Measurements from ENCODE around the gene RNF10.
"Not testable (repeated sequence)": the region's sequence is repeated elsewhere in the genome, so short reads cannot be mapped to it uniquely, and the experiment has no call there.

RNF10 gene

GRCh38 chr12:120522568-120522967, 11.6 kb upstream of the RNF10 start:
- Histone ChIP-seq H3F3A (ENCODE audit: control insufficient read depth, insufficient read depth) (peaks cover 6% of the 10 kb centered on the region; the same call in 1 of the 2 replicates), H3K27ac (ENCODE audit: low read depth, low read length) (no peak overlapping the region), H3K4me1 (ENCODE audit: control insufficient read depth, low read length) (no peaks in the 10 kb centered on the region), H3K4me2 (ENCODE audit: low read length) (no peak overlapping the region), H3K36me3 (ENCODE audit: control insufficient read depth, low read length) (peaks cover 13% of the 10 kb centered on the region), H3K9me2 (replicated peaks; ENCODE audit: control insufficient read depth, low read length) (no peaks in the 10 kb centered on the region), H3K4me3 (ENCODE audit: low read length) (no peak overlapping the region), H3K9me3 (ENCODE audit: control insufficient read depth, insufficient read depth, low read length) (no peaks in the 10 kb centered on the region), H3K27me3 (ENCODE audit: control insufficient read depth, low read length) (no peaks in the 10 kb centered on the region), H4K20me1 (ENCODE audit: control insufficient read depth, insufficient read depth, low read depth, low read length) (no peaks in the 10 kb centered on the region), H3K79me2 (ENCODE audit: control insufficient read depth, low read length) (peaks cover 6% of the 10 kb centered on the region)
- TF ChIP-seq CTCF (IDR thresholded peaks at IDR 0.05; ENCODE audit: low read depth, low read length, poor library complexity, severe bottlenecking) (no peak), EZH2phosphoT487 (IDR thresholded peaks at IDR 0.05; ENCODE audit: borderline replicate concordance, low read length) (no peak)

- peak within 1 kb of the TSS; percentile 86 for H3K4me3 ChIP-seq (ENCODE audit: low read length)
- no peaks in the 10 kb centered on the region for H3K9me3 ChIP-seq (ENCODE audit: control insufficient read depth, insufficient read depth, low read length)
- TF ChIP-seq CTCF (IDR thresholded peaks at IDR 0.05; ENCODE audit: low read depth, low read length, poor library complexity, severe bottlenecking) (no peak), EZH2phosphoT487 (IDR thresholded peaks at IDR 0.05; ENCODE audit: borderline replicate concordance, low read length) (no peak)
- H4K20me1 ChIP-seq (ENCODE audit: control insufficient read depth, insufficient read depth, low read depth, low read length): no peaks in the 10 kb centered on the region
- H3K79me2 ChIP-seq (ENCODE audit: control insufficient read depth, low read length): peaks cover 15% of the 10 kb centered on the region
- H3K9me2 ChIP-seq (replicated peaks; ENCODE audit: control insufficient read depth, low read length): no peaks in the 10 kb centered on the region
- peaks cover 5% of the 10 kb centered on the region; the same call in 1 of the 2 replicates for H3K36me3 ChIP-seq (ENCODE audit: control insufficient read depth, low read length)
- peaks cover 6% of the 10 kb centered on the region; the same call in 1 of the 2 replicates for H3F3A ChIP-seq (ENCODE audit: control insufficient read depth, insufficient read depth)
- H3K4me2 ChIP-seq (ENCODE audit: low read length): peak within 1 kb of the TSS; percentile 78
- no peaks in the 10 kb centered on the region for H3K27me3 ChIP-seq (ENCODE audit: control insufficient read depth, low read length)
- H3K27ac ChIP-seq (ENCODE audit: low read depth, low read length): peak within 1 kb of the TSS; percentile 43
- H3K4me1 ChIP-seq (ENCODE audit: control insufficient read depth, low read length): peaks cover 26% of the 10 kb centered on the region
Observed at GRCh38 chr12:120528861-120529525, 5.2 kb upstream of the RNF10 start, which contains the start of gene COQ5. TSS of gene COQ5 (minus strand) at chr12:120529158. CDS start at chr12:120529141, 17 bp downstream.

GRCh38 chr12:120529641-120530417, 4.3 kb upstream of the RNF10 start:
- TF ChIP-seq CTCF (IDR thresholded peaks at IDR 0.05; ENCODE audit: low read depth, low read length, poor library complexity, severe bottlenecking): no peak
- H4K20me1 ChIP-seq (ENCODE audit: control insufficient read depth, insufficient read depth, low read depth, low read length): no peaks in the 10 kb centered on the region

GRCh38 chr12:120530418-120530761, 3.8 kb upstream of the RNF10 start:
- H3K4me2 ChIP-seq (ENCODE audit: low read length): peak overlapping the region; percentile 78; the same call in 1 of the 2 replicates
- H3K27ac ChIP-seq (ENCODE audit: low read depth, low read length): not testable (repeated sequence)
- H3K79me2 ChIP-seq (ENCODE audit: control insufficient read depth, low read length): peaks cover 29% of the 10 kb centered on the region

More at GRCh38 chr12:120529641-120530417, 4.3 kb upstream of the RNF10 start:
- H3K27ac ChIP-seq (ENCODE audit: low read depth, low read length): peak overlapping the region; percentile 43; the same call in 1 of the 2 replicates
- peaks cover 11% of the 10 kb centered on the region for H3K36me3 ChIP-seq (ENCODE audit: control insufficient read depth, low read length)
- H3K27me3 ChIP-seq (ENCODE audit: control insufficient read depth, low read length): no peaks in the 10 kb centered on the region
- H3K4me1 ChIP-seq (ENCODE audit: control insufficient read depth, low read length): peaks cover 27% of the 10 kb centered on the region
- H3K4me3 ChIP-seq (ENCODE audit: low read length): peak overlapping the region; percentile 86
- peaks cover 6% of the 10 kb centered on the region; the same call in 1 of the 2 replicates for H3F3A ChIP-seq (ENCODE audit: control insufficient read depth, insufficient read depth)
- H3K9me2 ChIP-seq (replicated peaks; ENCODE audit: control insufficient read depth, low read length): no peaks in the 10 kb centered on the region
- H3K4me2 ChIP-seq (ENCODE audit: low read length): peak overlapping the region; percentile 78
- H3K79me2 ChIP-seq (ENCODE audit: control insufficient read depth, low read length): peaks cover 23% of the 10 kb centered on the region
- H3K9me3 ChIP-seq (ENCODE audit: control insufficient read depth, insufficient read depth, low read length): no peaks in the 10 kb centered on the region

More at GRCh38 chr12:120530418-120530761, 3.8 kb upstream of the RNF10 start:
- H3K27me3 ChIP-seq (ENCODE audit: control insufficient read depth, low read length); H3K9me3 ChIP-seq (ENCODE audit: control insufficient read depth, insufficient read depth, low read length); H3F3A ChIP-seq (ENCODE audit: control insufficient read depth, insufficient read depth); H4K20me1 ChIP-seq (ENCODE audit: control insufficient read depth, insufficient read depth, low read depth, low read length); H3K9me2 ChIP-seq (replicated peaks; ENCODE audit: control insufficient read depth, low read length): not testable (repeated sequence)
- Histone ChIP-seq H3K4me3 (ENCODE audit: low read length) (peak overlapping the region; percentile 86), H3K4me1 (ENCODE audit: control insufficient read depth, low read length) (peaks cover 27% of the 10 kb centered on the region), H3K36me3 (ENCODE audit: control insufficient read depth, low read length) (peaks cover 14% of the 10 kb centered on the region)

All from DOHH2 (cell line).